Activated CD4-positive, alpha-beta T cell treated with anti-CD3 and anti-CD28 coated beads, Interleukin-2, amount 50 U/mL, for 1 hour (primary cell): ENCODE measurements around the gene TDRD12.

Experiments used
- DNase-seq: peaks from one replicate; pipeline ENCODE4 v3.0.0-alpha.2; 2020

Gene TDRD12

DNA sequence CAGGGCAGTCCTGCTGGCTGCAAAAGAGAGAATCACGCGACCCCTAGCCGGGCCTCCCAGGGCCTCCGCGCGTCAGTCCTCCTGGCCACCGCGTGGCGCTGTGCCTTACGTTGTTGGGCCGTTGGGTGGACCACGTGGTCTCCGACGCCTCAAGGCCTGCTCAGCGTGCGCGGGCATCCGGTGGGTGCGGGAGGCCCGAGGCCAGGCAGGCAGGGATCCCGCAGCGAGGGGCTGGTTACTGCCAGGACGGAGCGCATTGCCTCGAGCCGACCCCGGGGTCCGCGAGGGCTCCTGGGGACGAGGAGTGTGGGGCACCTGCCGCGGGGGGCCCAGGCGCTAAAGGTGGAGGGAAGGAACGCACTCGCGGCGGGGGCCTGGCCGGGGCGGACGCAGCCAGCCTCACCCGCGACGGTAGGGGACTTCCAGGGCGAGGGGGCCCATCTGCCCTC lies at the start of gene TDRD12:
TSS of gene TDRD12 (plus strand) at position 157 of the 449 bp plus-strand sequence. CDS start 306 bp downstream, outside the sequence.
- DNase-seq: no peak

DNA sequence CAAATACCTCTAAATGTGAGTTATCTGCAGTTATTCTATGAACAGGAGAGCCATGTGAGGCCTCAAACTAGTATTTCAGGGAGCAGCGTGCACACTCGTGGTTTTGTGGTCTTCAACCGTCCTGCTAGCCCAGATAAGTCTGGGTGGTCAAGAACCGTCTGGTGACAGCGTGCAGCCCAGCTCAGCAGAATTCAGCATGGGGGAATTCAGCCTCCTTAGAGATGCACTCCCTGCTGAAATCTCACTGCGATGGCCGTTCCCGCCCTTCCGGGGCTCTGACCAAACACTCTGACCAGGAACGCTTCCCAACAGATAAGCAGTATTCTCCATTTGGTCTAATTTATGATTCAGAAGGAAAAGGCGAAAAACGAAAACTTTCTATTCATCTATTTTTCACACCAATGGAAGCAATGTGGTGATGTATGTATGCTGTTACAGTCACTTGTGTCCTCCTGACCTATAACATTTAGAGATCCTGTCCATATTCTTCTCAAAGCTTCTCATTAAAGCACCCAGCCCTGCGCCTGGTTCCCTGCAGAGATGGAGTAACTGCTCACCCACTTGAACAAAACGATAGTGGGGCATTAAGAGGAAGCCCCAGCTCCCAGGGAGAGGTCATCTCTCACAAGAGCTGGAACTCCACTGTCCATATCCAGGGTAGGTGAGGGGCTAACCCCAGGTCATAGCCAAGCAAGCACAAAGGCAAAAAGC lies 47.5 kb upstream of the TDRD12 start:
- no peak for DNase-seq

GRCh38 chr19:32672841-32673240 lies 46.7 kb upstream of the TDRD12 start:
- DNase-seq: no peak

- DNase-seq: no peak
These were observed 46.0 kb upstream of the TDRD12 start for GRCh38 chr19:32673573-32673972.

GRCh38 chr19:32674153-32674930 lies 45.2 kb upstream of the TDRD12 start:
- no peak for DNase-seq

GRCh38 chr19:32674931-32675719 lies 44.4 kb upstream of the TDRD12 start, which contains the start of gene ANKRD27:
Gene ANKRD27 (minus strand): TSS chr19:32675180. CDS start chr19:32659015, 16,165 bp downstream.
- peak; percentile 98 for DNase-seq

DNA sequence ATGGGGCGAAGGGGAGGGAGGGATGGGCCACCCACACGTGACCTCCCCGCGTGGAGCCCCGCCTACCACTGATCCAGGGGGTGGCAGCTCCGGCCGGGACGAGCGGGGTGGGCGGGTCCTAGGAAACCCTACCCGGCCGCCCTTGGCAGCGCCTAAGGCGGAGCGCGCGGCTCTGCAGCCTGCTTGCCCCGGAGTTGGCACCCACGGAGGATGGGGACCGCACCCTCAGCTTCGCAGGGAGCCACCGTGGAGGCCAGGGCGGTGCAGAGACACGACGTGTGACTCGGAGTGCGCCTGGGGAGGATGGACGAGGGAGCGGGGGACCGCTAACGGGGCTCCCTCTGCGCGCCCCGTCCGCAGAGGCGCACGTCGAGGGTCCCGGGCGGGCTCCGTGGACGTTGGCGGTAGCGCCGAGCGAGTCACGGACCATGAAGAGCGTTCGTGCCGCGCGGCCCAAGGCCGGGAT lies 43.8 kb upstream of the TDRD12 start, which contains the start of gene RGS9BP:
TSS of gene RGS9BP (plus strand) at position 129 of the 466 bp plus-strand sequence. CDS start 416 bp downstream, outside the sequence.
- DNase-seq: peak; percentile 51

DNA sequence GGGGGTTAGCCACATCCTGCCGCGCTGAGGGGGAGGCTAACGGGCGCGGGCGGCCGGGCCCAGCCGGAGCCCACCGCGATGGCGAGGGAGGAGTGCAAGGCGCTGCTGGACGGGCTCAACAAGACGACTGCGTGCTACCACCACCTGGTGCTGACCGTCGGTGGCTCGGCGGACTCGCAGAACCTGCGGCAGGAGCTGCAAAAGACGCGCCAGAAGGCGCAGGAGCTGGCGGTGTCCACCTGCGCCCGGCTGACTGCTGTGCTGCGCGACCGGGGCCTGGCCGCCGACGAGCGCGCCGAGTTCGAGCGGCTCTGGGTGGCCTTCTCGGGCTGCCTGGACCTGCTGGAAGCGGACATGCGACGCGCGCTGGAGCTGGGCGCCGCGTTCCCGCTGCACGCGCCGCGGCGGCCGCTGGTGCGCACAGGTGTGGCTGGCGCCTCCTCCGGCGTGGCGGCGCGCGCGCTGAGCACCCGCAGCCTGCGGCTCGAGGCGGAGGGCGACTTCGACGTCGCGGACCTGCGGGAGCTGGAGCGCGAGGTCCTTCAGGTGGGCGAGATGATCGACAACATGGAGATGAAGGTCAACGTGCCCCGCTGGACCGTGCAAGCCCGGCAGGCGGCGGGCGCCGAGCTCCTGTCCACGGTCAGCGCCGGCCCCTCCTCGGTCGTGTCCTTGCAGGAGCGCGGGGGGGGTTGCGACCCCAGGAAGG lies 43.2 kb upstream of the TDRD12 start:
- DNase-seq: peak; percentile 17

GRCh38 chr19:32676895-32677359 lies 42.6 kb upstream of the TDRD12 start:
- DNase-seq: no peak

- DNase-seq: no peak
These were observed 41.9 kb upstream of the TDRD12 start for GRCh38 chr19:32677657-32678056.

- DNase-seq: no peak
These were observed 38.6 kb upstream of the TDRD12 start for GRCh38 chr19:32680986-32681385.

DNA sequence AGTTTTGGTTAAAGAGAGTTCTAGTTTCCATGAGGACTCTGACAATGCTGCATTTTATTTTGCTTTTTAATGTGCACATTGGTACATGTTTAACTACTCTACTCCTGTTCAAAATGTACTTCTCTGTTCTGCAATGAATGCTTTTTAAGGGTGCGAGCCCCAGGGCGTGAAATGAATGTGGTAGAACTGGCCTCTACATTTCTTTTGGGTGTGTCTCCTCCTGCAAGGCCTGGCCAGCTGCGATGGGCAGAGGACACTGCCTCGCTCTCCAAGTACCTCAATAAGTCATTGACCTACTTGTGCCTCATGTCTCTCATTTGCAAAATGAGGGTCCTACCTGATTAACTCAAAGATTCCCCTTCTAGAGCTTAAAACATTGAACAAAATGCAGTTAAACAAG lies 37.2 kb upstream of the TDRD12 start:
- no peak for DNase-seq

DNA sequence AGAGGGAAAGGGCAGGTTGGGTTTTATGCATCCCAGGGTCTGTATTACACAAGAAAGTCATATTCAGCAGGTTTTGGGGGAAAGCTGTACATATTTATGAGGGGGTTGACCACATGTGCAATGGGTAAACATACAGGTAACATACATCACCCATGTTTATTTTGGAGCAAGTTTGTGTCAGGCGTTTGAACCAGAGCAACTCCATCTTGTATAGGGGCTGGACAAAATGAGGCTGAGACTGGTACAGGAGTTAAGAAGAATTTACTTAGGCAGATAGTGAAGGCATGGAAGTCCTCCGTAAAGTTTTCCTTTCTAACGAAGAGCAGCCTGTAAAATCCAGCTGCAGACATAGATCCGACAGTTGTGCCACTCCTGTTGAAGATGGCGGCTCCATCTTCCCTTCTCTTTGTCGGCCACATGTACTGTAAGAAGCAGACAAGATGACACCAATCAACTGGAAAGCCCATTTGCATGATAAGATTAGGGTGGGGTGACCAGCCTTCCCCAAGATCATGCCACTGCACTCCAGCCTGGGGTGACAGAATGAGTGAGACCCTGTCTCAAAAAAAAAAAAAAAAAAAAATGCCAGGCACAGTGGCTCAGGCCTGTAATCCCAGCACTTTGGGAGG lies 32.6 kb upstream of the TDRD12 start:
- DNase-seq: no peak

DNA sequence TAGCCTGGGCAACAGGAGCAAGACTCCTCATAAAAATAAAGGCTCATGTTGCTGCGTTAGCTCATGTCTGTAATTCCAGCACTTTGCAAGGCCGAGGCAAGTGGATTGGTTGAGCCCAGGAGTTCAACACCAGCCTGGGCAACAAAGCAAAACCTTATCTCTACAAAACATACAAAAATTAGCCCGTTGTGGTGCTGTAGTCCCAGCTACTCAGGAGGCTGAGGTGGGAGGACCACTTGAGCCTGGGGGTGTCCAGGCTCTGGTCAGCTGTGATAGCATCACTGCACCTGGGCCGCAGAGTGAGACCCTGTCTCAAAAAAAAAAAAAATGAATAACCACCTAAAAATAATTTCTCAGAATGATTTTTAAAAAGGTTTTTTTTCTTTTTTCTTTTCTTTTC lies 31.9 kb upstream of the TDRD12 start:
- no peak for DNase-seq

DNA sequence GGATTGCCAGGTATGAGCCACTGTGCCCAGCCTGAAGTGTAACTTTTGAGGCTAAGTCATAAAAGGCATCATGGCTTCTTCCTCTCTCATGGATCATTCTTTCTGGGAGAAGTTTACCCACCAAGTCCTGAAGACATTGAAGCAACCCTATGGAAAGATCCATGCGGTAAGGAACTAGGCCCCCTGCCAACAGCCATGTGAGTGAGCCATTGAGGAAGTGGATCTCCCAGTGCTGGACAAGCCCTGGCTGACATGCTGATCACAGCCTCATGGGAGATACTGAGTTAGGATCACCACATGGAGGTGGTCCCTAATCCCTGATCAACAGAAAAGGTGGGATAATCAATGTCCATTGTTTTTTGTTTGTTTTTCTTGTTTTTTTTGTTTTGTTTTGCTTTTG lies 31.3 kb upstream of the TDRD12 start:
- DNase-seq: no peak

GRCh38 chr19:32691291-32691951 lies 28.1 kb upstream of the TDRD12 start, which contains the start of gene NUDT19:
Gene NUDT19 (plus strand): TSS chr19:32691821. CDS start chr19:32691961, 140 bp downstream.
- DNase-seq: peak; percentile 74

DNA sequence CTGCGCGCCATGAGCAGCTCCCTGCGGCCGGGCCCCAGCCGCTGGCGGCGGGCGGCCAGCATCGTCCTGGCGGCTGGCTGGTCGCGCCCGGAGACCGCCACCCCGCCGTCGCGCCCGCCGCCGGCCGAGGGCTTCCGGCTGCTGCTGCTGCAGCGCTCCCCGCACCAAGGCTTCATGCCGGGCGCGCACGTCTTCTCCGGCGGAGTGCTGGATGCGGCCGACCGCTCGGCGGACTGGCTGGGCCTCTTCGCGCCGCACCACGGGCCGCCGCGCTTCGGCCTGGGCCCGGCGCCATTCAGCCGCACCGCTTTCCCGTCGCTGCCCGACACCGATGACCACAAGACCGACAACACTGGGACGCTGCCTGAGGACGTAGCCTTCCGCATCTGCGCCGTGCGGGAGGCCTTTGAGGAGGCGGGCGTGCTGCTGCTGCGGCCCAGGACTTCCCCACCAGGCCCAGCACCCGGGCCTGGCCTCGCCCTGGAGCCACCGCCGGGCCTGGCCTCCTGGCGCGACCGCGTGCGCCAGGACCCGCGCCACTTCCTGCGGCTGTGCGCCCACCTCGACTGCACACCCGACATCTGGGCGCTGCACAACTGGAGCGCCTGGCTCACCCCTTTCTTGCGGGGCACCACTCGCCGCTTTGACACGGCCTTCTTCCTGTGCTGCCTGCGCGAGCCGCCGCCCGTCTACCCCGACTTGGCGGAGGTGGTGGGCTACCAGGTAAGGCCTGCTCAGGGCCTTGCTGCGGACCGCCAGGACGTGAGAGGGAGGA lies 27.4 kb upstream of the TDRD12 start:
- DNase-seq: peak; percentile 33

GRCh38 chr19:32692727-32693061 lies 26.9 kb upstream of the TDRD12 start:
- no peak for DNase-seq

GRCh38 chr19:32693151-32694108 lies 26.1 kb upstream of the TDRD12 start:
- peak; percentile 26 for DNase-seq
